ENCODE results near the gene RAB40C. TPM values are rescaled to one million over a fixed set of nuclear protein-coding genes. Genes with fewer than 3 reads are reported as not detected.

RAB40C gene
- 10.5 and 13.1 TPM in 2 replicates for total RNA-seq

GRCh38 chr16:589658-590187, at the start of gene RAB40C:
Gene RAB40C, plus strand, starts transcription at chr16:590066. Its CDS starts 226 bp downstream, at chr16:590292.
- Mint-ChIP-seq H3K4me1 (peaks cover 42% of the 10 kb centered on the region), H3K27ac (peak within 1 kb of the TSS; percentile 100), H3K4me3 (peak within 1 kb of the TSS; percentile 99), H3K36me3 (ENCODE audit: low read depth) (peaks cover 7% of the 10 kb centered on the region), H3K27me3 (no peaks in the 10 kb centered on the region), H3K9me3 (no peaks in the 10 kb centered on the region)
- ATAC-seq (ENCODE audit: low read depth) (peak; percentile 86), DNase-seq (peak; percentile 96)
- intact Hi-C loops (cut with micrococcal nuclease) = loop anchor here (1.0 to 5.0 kb wide), 7 partner anchors 47 to 237 kb away; partner anchors contain the start of genes AXIN1, CAPN15, CIAO3 and DECR2
- CTCF ChIA-PET = no interaction called here
- TF ChIP-seq CTCF (IDR thresholded peaks at IDR 0.05) = no peak
- POLR2A ChIA-PET = no interaction called here

GRCh38 chr16:540645-541340, 49.1 kb upstream of the RAB40C start:
- H3K27me3 Mint-ChIP-seq = no peaks in the 10 kb centered on the region

GRCh38 chr16:543301-544164, 46.3 kb upstream of the RAB40C start:
- H3K36me3 Mint-ChIP-seq (ENCODE audit: low read depth) = peaks cover 10% of the 10 kb centered on the region
- H3K4me1 Mint-ChIP-seq = no peaks in the 10 kb centered on the region
- H3K27ac Mint-ChIP-seq = no peak overlapping the region
- no peak for ATAC-seq (ENCODE audit: low read depth)
- no peaks in the 10 kb centered on the region for H3K9me3 Mint-ChIP-seq
- no peak for TF ChIP-seq CTCF (IDR thresholded peaks at IDR 0.05)
- no peak overlapping the region for H3K4me3 Mint-ChIP-seq
- POLR2A ChIA-PET = no interaction called here
- no peaks in the 10 kb centered on the region for H3K27me3 Mint-ChIP-seq
- intact Hi-C loops (cut with micrococcal nuclease) = no loop called here
- CTCF ChIA-PET = no interaction called here
- DNase-seq = no peak

More at GRCh38 chr16:540645-541340, 49.1 kb upstream of the RAB40C start:
- H3K9me3 Mint-ChIP-seq = no peaks in the 10 kb centered on the region
- intact Hi-C loops (cut with micrococcal nuclease) = no loop called here
- ChIA-PET CTCF (no interaction called here), POLR2A (no interaction called here)
- peaks cover 19% of the 10 kb centered on the region for H3K36me3 Mint-ChIP-seq (ENCODE audit: low read depth)
- H3K27ac Mint-ChIP-seq = no peak overlapping the region
- no peaks in the 10 kb centered on the region for H3K4me1 Mint-ChIP-seq
- DNase-seq (no peak), ATAC-seq (ENCODE audit: low read depth) (no peak)
- TF ChIP-seq CTCF (IDR thresholded peaks at IDR 0.05) = no peak
- no peak overlapping the region for H3K4me3 Mint-ChIP-seq

GRCh38 chr16:544517-544916, 45.3 kb upstream of the RAB40C start:
- no peak overlapping the region for H3K27ac Mint-ChIP-seq
- ChIA-PET CTCF (no interaction called here), POLR2A (no interaction called here)
- no peak overlapping the region for H3K4me3 Mint-ChIP-seq
- intact Hi-C loops (cut with micrococcal nuclease) = no loop called here
- H3K9me3 Mint-ChIP-seq = no peaks in the 10 kb centered on the region
- ATAC-seq (ENCODE audit: low read depth) (no peak), DNase-seq (no peak)
- H3K36me3 Mint-ChIP-seq (ENCODE audit: low read depth) = peaks cover 7% of the 10 kb centered on the region
- no peaks in the 10 kb centered on the region for H3K27me3 Mint-ChIP-seq
- TF ChIP-seq CTCF (IDR thresholded peaks at IDR 0.05) = no peak
- H3K4me1 Mint-ChIP-seq = no peaks in the 10 kb centered on the region
